Endothelial cell of umbilical vein (primary cell): ENCODE results near the gene TGM4. TPM values are rescaled to one million over a fixed set of nuclear protein-coding genes. Genes with fewer than 3 reads are reported as not detected.

Source experiments
- BruUV-seq: library from RNA; stranded (reverse); fragments of 400-500 nt; replicated peaks from 2 replicates; lab custom pipeline; 2021; lab: Mats Ljungman, UMichigan
- CTCF ChIA-PET: fragments of 300-600, 350-600 bp; sonication (Branson Sonifier 250); formaldehyde crosslinking; loops from one replicate; lab custom pipeline; 2021; ENCODE audit warnings: antibody characterized with exemption, inconsistent platforms; lab: Charles Lee
- POLR2A ChIA-PET: fragments of 300-600, 350-600 bp; sonication (Branson Sonifier 250); formaldehyde crosslinking; loops from one replicate; lab custom pipeline; 2021; ENCODE audit warnings: antibody characterized with exemption, inconsistent platforms; lab: Charles Lee
- DNase-seq: peaks from one replicate; pipeline ENCODE4 v3.0.0-alpha.2; 2011; ENCODE audit warnings: low read depth, low spot score
- FAIRE-seq: peaks from 2 replicates; lab custom pipeline; 2011; peaks lifted over from hg19 to GRCh38; lab: Jason Lieb, UNC
- H2AFZ ChIP-seq: 2 replicates; pipeline ENCODE4 v1.6.0; 2012; ENCODE audit warnings: low read depth, low read length, control low read depth, inconsistent platforms
- H3K27ac ChIP-seq: 2 replicates; pipeline ENCODE4 v1.5.1; 2011; ENCODE audit warnings: low read depth, mild to moderate bottlenecking, control low read depth, low read length, moderate library complexity; ENCODE audit not compliant: insufficient read depth
- H3K27me3 ChIP-seq, 2 experiments: 2 replicates each; pipeline versions ENCODE4 v1.6.0 to v1.6.1; 2011; ENCODE audit warnings: low read length in 2 of 2, mixed read lengths in 1 of 2; ENCODE audit not compliant: control insufficient read depth in 2 of 2, insufficient read depth in 2 of 2
- H3K36me3 ChIP-seq, 2 experiments: 2 replicates in 1 of 2; 3 replicates in 1 of 2; pipeline ENCODE4 v1.5.1; 2011; ENCODE audit warnings: low read length in 2 of 2, mild to moderate bottlenecking in 1 of 2, moderate library complexity in 1 of 2; ENCODE audit not compliant: control insufficient read depth in 2 of 2, insufficient read depth in 2 of 2; ENCODE audit errors: extremely low read depth in 1 of 2
- H3K4me1 ChIP-seq: 3 replicates; pipeline ENCODE4 v1.5.1; 2011; ENCODE audit warnings: mild to moderate bottlenecking, low read length; ENCODE audit not compliant: control insufficient read depth, insufficient read depth; ENCODE audit errors: extremely low read depth
- H3K4me2 ChIP-seq: 2 replicates; pipeline ENCODE4 v1.6.1; 2011; ENCODE audit warnings: low read length, control low read depth, mixed read lengths; ENCODE audit not compliant: insufficient read depth
- H3K4me3 ChIP-seq, 3 experiments: fragments of 200-600 bp in 1 of 3; sonication (generic), shearing (Covaris generic) in 1 of 3; replicated peaks in 1 of 3; 2 replicates each; pipeline ENCODE4 v1.5.1; 2011 to 2016; ENCODE audit warnings: control low read depth in 3 of 3, low read length in 3 of 3, mild to moderate bottlenecking in 2 of 3, inconsistent platforms in 1 of 3, low read depth in 1 of 3, moderate library complexity in 1 of 3; ENCODE audit not compliant: insufficient read depth in 1 of 3
- H3K79me2 ChIP-seq: 2 replicates; pipeline ENCODE4 v1.6.0; 2012; ENCODE audit warnings: low read length, inconsistent platforms; ENCODE audit not compliant: control insufficient read depth, insufficient read depth
- H3K9ac ChIP-seq: replicated peaks from 2 replicates; pipeline ENCODE3; 2011; ENCODE audit warnings: low read length, control low read depth; ENCODE audit not compliant: insufficient read depth; ENCODE audit errors: extremely low read depth
- H3K9me1 ChIP-seq: replicated peaks from 3 replicates; pipeline ENCODE4 v1.6.0; 2011; ENCODE audit warnings: mild to moderate bottlenecking, low read length; ENCODE audit not compliant: control insufficient read depth, insufficient read depth; ENCODE audit errors: extremely low read depth
- H3K9me3 ChIP-seq: replicated peaks from 2 replicates; pipeline ENCODE4 v1.5.1; 2012; ENCODE audit warnings: low read length, inconsistent platforms; ENCODE audit not compliant: control insufficient read depth, insufficient read depth
- H4K20me1 ChIP-seq: replicated peaks from 2 replicates; pipeline ENCODE3; 2011; ENCODE audit warnings: mild to moderate bottlenecking, low read length; ENCODE audit not compliant: control insufficient read depth, insufficient read depth; ENCODE audit errors: extremely low read depth
- CTCF ChIP-seq, 2 donors: IDR thresholded peaks; 1 replicate in 1 of 2; 2 replicates in 1 of 2; pipeline ENCODE4 v1.5.1; 2011; ENCODE audit warnings: low read length in 2 of 2, mild to moderate bottlenecking in 2 of 2, moderate library complexity in 2 of 2, control low read depth in 1 of 2, inconsistent platforms in 1 of 2, low read depth in 1 of 2; ENCODE audit not compliant: insufficient read depth in 1 of 2; ENCODE audit errors: extremely low read depth in 1 of 2
- EZH2 ChIP-seq: IDR thresholded peaks from 2 replicates; pipeline ENCODE4 v1.6.1; 2012; ENCODE audit warnings: borderline replicate concordance, low read depth, mild to moderate bottlenecking, moderate library complexity, low read length, inconsistent platforms; ENCODE audit not compliant: severe bottlenecking
- FOS ChIP-seq: IDR thresholded peaks from 2 replicates; pipeline ENCODE4 v1.6.1; 2011; ENCODE audit warnings: mild to moderate bottlenecking, low read length, moderate library complexity, borderline replicate concordance; ENCODE audit not compliant: insufficient read depth
- JUN ChIP-seq: IDR thresholded peaks from 2 replicates; pipeline ENCODE4 v1.6.1; 2011; ENCODE audit warnings: borderline replicate concordance, low read depth; ENCODE audit not compliant: insufficient read length, insufficient read depth
- MAX ChIP-seq: IDR thresholded peaks from 2 replicates; pipeline ENCODE4 v1.6.1; 2011; ENCODE audit not compliant: insufficient read depth, insufficient read length
- dilution Hi-C: fragments of 300-500 bp; cut with MboI; formaldehyde crosslinking; loops from one replicate; pipeline ENCODE4 v1.15.0; 2019; ENCODE audit warnings: low sequenced_read_pairs; ENCODE audit not compliant: extremely low pct_ligation_motif_present
- intact Hi-C: fragments of 100-400 bp; cut with micrococcal nuclease; formaldehyde crosslinking; loops from one replicate; pipeline ENCODE4 v1.10.0; 2022
- polyA plus RNA-seq, 4 experiments: library from polyadenylated mRNA; depleted of rRNA in 3 of 4; stranded (reverse) in 3 of 4; unstranded in 1 of 4; fragments of >200 nt; gene quantifications; 2 replicates each; pipeline versions ENCODE4 v1.2.1 to v1.2.3, GENCODE V29; 2011 to 2012; ENCODE audit warnings: missing spikeins in 1 of 4
- total RNA-seq: library from RNA; stranded (reverse); gene quantifications from 2 replicates; pipeline ENCODE4 v1.2.3, GENCODE V29; 2021

The TGM4 gene
- total and polyA plus RNA-seq, 2 donors (not counting 3 experiments of a cell fraction or from before 2014, with no cell fraction given): 0.11 to 0.24 TPM

GRCh38 chr3:44825264-44825925 lies 49.0 kb upstream of the TGM4 start:
- dilution Hi-C loops (no loop called here), intact Hi-C loops (no loop called here)
- no peaks in the 10 kb centered on the region for H4K20me1 ChIP-seq
- H3K4me3 ChIP-seq: no peak overlapping the region
- H3K9me1 ChIP-seq: no peaks in the 10 kb centered on the region
- H3K36me3 ChIP-seq: peaks cover 0 to 4% of the 10 kb centered on the region in 2 experiments
- CTCF ChIA-PET: no interaction called here
- H3K9ac ChIP-seq: no peak overlapping the region
- no peaks in the 10 kb centered on the region for H3K79me2 ChIP-seq
- BruUV-seq: no TSS peak
- no peak overlapping the region for H3K4me2 ChIP-seq
- TF ChIP-seq EZH2 (no peak), FOS (no peak), MAX (no peak), JUN (no peak), CTCF (IDR thresholded peaks at IDR 0.05; ENCODE audit: extremely low read depth in 1 of 2, insufficient read depth in 1 of 2, low read depth in 1 of 2, low read length in 2 of 2) (no peak)
- H2AFZ ChIP-seq: no peak overlapping the region
- no peak for FAIRE-seq
- no peak overlapping the region for H3K27ac ChIP-seq
- H3K4me1 ChIP-seq: no peaks in the 10 kb centered on the region
- no peak for DNase-seq
- no peaks in the 10 kb centered on the region for H3K27me3 ChIP-seq
- H3K9me3 ChIP-seq: no peaks in the 10 kb centered on the region
- POLR2A ChIA-PET: no interaction called here
